ENCODE data around the gene MYO1B.

- TF ChIP-seq POLR2AphosphoS5 (IDR thresholded peaks at IDR 0.05; ENCODE audit: low read depth, low read length): no peak
- TF ChIP-seq REST (IDR thresholded peaks at IDR 0.05; ENCODE audit: insufficient read depth in 1 of 2, low read depth in 2 of 2, low read length in 2 of 2): no peak
- TF ChIP-seq TAF1 (IDR thresholded peaks at IDR 0.05; ENCODE audit: borderline replicate concordance, insufficient read depth, low read length): no peak
These were observed 119.9 kb downstream of the MYO1B start for GRCh38 chr2:191365089-191365488.
